WERI-Rb-1 (cell line): ENCODE measurements around the gene PLAC9.

Experiments used
- DNase-seq: peaks from one replicate; pipeline ENCODE4 v3.0.0-alpha.2; 2020
- H3K27ac ChIP-seq: fragments of 250-450 bp; sonication (Bioruptor Pico); 2 replicates; pipeline ENCODE4 v1.5.1; 2020; ENCODE audit warnings: mild to moderate bottlenecking, moderate library complexity
- H3K27me3 ChIP-seq: fragments of 250-450 bp; sonication (Bioruptor Pico); 2 replicates; pipeline ENCODE4 v1.5.1; 2021; ENCODE audit warnings: mild to moderate bottlenecking, low read depth, moderate library complexity; ENCODE audit not compliant: insufficient read depth, severe bottlenecking
- H3K36me3 ChIP-seq: fragments of 250-450 bp; sonication (Bioruptor Pico); 2 replicates; pipeline ENCODE4 v1.5.1; 2020; ENCODE audit warnings: mild to moderate bottlenecking, moderate library complexity
- H3K4me3 ChIP-seq: 2 replicates; pipeline ENCODE4 v1.5.1; 2011; ENCODE audit warnings: low read depth, mild to moderate bottlenecking, control low read depth, low read length
- H3K9me3 ChIP-seq: fragments of 250-450 bp; sonication (Bioruptor Pico); 2 replicates; pipeline ENCODE4 v1.5.1; 2021; ENCODE audit warnings: mild to moderate bottlenecking, moderate library complexity; ENCODE audit not compliant: severe bottlenecking
- CTCF ChIP-seq: IDR thresholded peaks from 2 replicates; pipeline ENCODE4 v1.5.1; 2011; ENCODE audit warnings: low read depth, mild to moderate bottlenecking, control low read depth, inconsistent platforms, low read length

Gene PLAC9

GRCh38 chr10:80174641-80175395 is 42.3 kb downstream of the PLAC9 start:
- no peak for TF ChIP-seq CTCF
- Histone ChIP-seq H3K36me3 (no peaks in the 10 kb centered on the region), H3K27ac (no peak overlapping the region), H3K4me3 (no peak overlapping the region), H3K27me3 (no peaks in the 10 kb centered on the region), H3K9me3 (no peaks in the 10 kb centered on the region)
- DNase-seq: no peak

GRCh38 chr10:80176526-80176925 is 44.0 kb downstream of the PLAC9 start:
- Histone ChIP-seq H3K27ac (no peak overlapping the region), H3K36me3 (no peaks in the 10 kb centered on the region), H3K27me3 (no peaks in the 10 kb centered on the region), H3K4me3 (no peak overlapping the region), H3K9me3 (no peaks in the 10 kb centered on the region)
- no peak for DNase-seq
- no peak for TF ChIP-seq CTCF

GRCh38 chr10:80177781-80178636 is 45.5 kb downstream of the PLAC9 start:
- no peak for TF ChIP-seq CTCF
- H3K36me3 ChIP-seq: no peaks in the 10 kb centered on the region
- no peak overlapping the region for H3K4me3 ChIP-seq
- H3K27me3 ChIP-seq: no peaks in the 10 kb centered on the region
- no peaks in the 10 kb centered on the region for H3K9me3 ChIP-seq
- no peak overlapping the region for H3K27ac ChIP-seq
- no peak for DNase-seq

- Histone ChIP-seq H3K9me3 (no peaks in the 10 kb centered on the region), H3K27me3 (no peaks in the 10 kb centered on the region), H3K4me3 (no peak overlapping the region), H3K27ac (no peak overlapping the region), H3K36me3 (no peaks in the 10 kb centered on the region)
- no peak for TF ChIP-seq CTCF
- no peak for DNase-seq
Measured at GRCh38 chr10:80182986-80183385, 50.5 kb downstream of the PLAC9 start.

GRCh38 chr10:80183436-80183835 is 50.9 kb downstream of the PLAC9 start:
- Histone ChIP-seq H3K9me3 (no peaks in the 10 kb centered on the region), H3K36me3 (no peaks in the 10 kb centered on the region), H3K27me3 (no peaks in the 10 kb centered on the region), H3K4me3 (no peak overlapping the region), H3K27ac (no peak overlapping the region)
- no peak for TF ChIP-seq CTCF
- DNase-seq: no peak
